RCC 7860 (cell line): ENCODE results near the gene EEF1AKMT3.

Experiments used
- DNase-seq: peaks from one replicate; pipeline ENCODE4 v3.0.0-alpha.2; 2015; ENCODE audit warnings: low spot score
- FAIRE-seq: peaks from 2 replicates; lab custom pipeline; 2012; peaks lifted over from hg19 to GRCh38; lab: Jason Lieb, UNC

Gene EEF1AKMT3

GRCh38 chr12:57781801-57782200, 9.4 kb downstream of the EEF1AKMT3 start:
- FAIRE-seq = no peak
- no peak for DNase-seq

- DNase-seq (no peak), FAIRE-seq (no peak)
Measured at GRCh38 chr12:57782243-57782607, 9.8 kb downstream of the EEF1AKMT3 start.

- FAIRE-seq = peak; percentile 20
Measured at GRCh38 chr12:57782608-57783465, 10.4 kb downstream of the EEF1AKMT3 start, which contains the start of gene TSFM. Gene TSFM (plus strand): TSS chr12:57782787. CDS start chr12:57782802, 15 bp downstream.

GRCh38 chr12:57783466-57783801, 11.0 kb downstream of the EEF1AKMT3 start:
- DNase-seq (no peak), FAIRE-seq (no peak)

More at GRCh38 chr12:57782608-57783465, 10.4 kb downstream of the EEF1AKMT3 start, which contains the start of gene TSFM:
- DNase-seq = peak; percentile 80

- FAIRE-seq (no peak), DNase-seq (no peak)
Measured at GRCh38 chr12:57783861-57784260, 11.4 kb downstream of the EEF1AKMT3 start.

- no peak for FAIRE-seq
Measured at GRCh38 chr12:57793920-57794319, 21.5 kb downstream of the EEF1AKMT3 start.

GRCh38 chr12:57795354-57795753, 22.9 kb downstream of the EEF1AKMT3 start:
- FAIRE-seq = no peak
- DNase-seq = peak; percentile 8

More at GRCh38 chr12:57793920-57794319, 21.5 kb downstream of the EEF1AKMT3 start:
- peak; percentile 46 for DNase-seq

GRCh38 chr12:57796996-57797395, 24.6 kb downstream of the EEF1AKMT3 start:
- DNase-seq (no peak), FAIRE-seq (no peak)

GRCh38 chr12:57797933-57798332, 25.5 kb downstream of the EEF1AKMT3 start:
- no peak for DNase-seq
- no peak for FAIRE-seq

GRCh38 chr12:57800965-57801364, 28.6 kb downstream of the EEF1AKMT3 start:
- DNase-seq (no peak), FAIRE-seq (no peak)

- DNase-seq = no peak
- FAIRE-seq = no peak
Measured at GRCh38 chr12:57802607-57803006, 30.2 kb downstream of the EEF1AKMT3 start.

- FAIRE-seq = no peak
- DNase-seq = peak; percentile 9
Measured at GRCh38 chr12:57803319-57803893, 31.0 kb downstream of the EEF1AKMT3 start.

GRCh38 chr12:57806677-57807076, 34.3 kb downstream of the EEF1AKMT3 start:
- DNase-seq (no peak), FAIRE-seq (no peak)

GRCh38 chr12:57807285-57807684, 34.9 kb downstream of the EEF1AKMT3 start:
- FAIRE-seq (no peak), DNase-seq (no peak)

- DNase-seq = no peak
- no peak for FAIRE-seq
Measured at GRCh38 chr12:57808351-57808750, 35.9 kb downstream of the EEF1AKMT3 start.

GRCh38 chr12:57809425-57809824, 37.0 kb downstream of the EEF1AKMT3 start:
- FAIRE-seq (no peak), DNase-seq (no peak)

- peak; percentile 23 for DNase-seq
Measured at GRCh38 chr12:57810450-57810849, 38.0 kb downstream of the EEF1AKMT3 start.

GRCh38 chr12:57811028-57811755, 38.8 kb downstream of the EEF1AKMT3 start:
- DNase-seq (no peak), FAIRE-seq (no peak)

More at GRCh38 chr12:57810450-57810849, 38.0 kb downstream of the EEF1AKMT3 start:
- no peak for FAIRE-seq

GRCh38 chr12:57813111-57813970, 40.9 kb downstream of the EEF1AKMT3 start:
- no peak for FAIRE-seq
- DNase-seq = no peak

GRCh38 chr12:57813971-57814772, 41.8 kb downstream of the EEF1AKMT3 start:
- FAIRE-seq (no peak), DNase-seq (no peak)
